ENCODE data around the gene DTHD1. TPM values are rescaled to one million over a fixed set of nuclear protein-coding genes. Genes with fewer than 3 reads are reported as not detected.

Gene DTHD1
- total RNA-seq, 4 donors from 2014 or later = 0.68 to 0.88 TPM; not detected in 2

DNA sequence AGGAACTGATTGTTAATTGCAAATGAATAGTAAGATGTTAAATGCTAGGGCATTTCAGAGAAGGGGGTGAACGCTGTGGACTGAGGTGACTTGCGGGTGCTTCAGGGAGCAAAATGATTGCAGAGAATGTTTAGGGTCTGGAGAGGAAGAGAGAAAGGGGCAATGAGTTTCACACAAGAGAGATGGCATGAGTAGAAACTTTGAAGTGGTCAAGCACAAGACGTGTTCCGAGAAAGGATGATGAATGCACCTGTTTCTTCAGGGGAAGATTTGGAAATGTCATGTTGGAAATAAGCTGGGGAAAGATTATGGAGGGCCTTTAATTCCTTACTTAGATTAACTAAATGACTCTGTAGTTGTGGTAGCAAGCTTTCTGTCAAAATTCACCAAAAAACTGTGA is 43.4 kb downstream of the DTHD1 start:
- TF ChIP-seq, protein P1, sequence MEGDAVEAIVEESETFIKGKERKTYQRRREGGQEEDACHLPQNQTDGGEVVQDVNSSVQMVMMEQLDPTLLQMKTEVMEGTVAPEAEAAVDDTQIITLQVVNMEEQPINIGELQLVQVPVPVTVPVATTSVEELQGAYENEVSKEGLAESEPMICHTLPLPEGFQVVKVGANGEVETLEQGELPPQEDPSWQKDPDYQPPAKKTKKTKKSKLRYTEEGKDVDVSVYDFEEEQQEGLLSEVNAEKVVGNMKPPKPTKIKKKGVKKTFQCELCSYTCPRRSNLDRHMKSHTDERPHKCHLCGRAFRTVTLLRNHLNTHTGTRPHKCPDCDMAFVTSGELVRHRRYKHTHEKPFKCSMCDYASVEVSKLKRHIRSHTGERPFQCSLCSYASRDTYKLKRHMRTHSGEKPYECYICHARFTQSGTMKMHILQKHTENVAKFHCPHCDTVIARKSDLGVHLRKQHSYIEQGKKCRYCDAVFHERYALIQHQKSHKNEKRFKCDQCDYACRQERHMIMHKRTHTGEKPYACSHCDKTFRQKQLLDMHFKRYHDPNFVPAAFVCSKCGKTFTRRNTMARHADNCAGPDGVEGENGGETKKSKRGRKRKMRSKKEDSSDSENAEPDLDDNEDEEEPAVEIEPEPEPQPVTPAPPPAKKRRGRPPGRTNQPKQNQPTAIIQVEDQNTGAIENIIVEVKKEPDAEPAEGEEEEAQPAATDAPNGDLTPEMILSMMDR (IDR thresholded peaks at IDR 0.05; ENCODE audit: low read depth) = no peak

DNA sequence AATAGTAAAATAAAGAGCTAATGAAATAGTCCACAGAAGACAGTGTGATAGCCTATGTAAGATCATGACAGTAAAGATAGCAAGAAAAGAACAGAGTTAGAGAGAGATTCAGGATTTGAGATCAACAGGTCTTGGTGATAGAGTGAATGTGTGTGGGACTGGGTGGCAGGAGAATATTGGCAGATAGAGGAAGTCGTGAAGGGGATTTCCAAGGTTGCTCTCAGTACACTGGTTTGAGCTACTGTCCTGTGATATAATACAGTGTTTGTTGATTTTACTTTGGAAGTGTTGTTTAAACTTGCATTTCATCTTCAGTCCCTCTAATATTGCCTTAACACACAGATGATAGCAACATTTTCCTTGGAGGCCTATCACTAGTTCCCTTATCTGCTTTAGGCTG is 44.1 kb downstream of the DTHD1 start:
- TF ChIP-seq, protein P1 (IDR thresholded peaks at IDR 0.05; ENCODE audit: low read depth) = no peak

DNA sequence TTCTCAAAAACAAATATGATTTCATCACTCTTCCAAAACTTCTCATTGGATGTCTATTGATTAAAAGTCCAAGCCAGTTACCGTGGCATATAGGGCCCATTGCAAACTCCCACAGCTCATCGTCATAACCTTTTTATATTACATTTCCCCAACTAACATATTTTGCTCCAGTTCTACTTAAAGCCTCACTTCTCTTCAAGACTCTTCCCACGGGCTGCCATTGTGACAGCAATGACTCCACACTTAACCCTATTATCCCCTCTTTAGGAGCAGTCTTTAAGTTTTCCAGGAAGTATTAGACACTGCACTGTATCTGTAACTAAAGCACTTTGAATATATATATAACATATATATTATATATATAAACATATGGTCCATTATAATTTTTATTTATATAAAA is 44.5 kb downstream of the DTHD1 start:
- TF ChIP-seq, protein P1 (IDR thresholded peaks at IDR 0.05; ENCODE audit: low read depth) = no peak

DNA sequence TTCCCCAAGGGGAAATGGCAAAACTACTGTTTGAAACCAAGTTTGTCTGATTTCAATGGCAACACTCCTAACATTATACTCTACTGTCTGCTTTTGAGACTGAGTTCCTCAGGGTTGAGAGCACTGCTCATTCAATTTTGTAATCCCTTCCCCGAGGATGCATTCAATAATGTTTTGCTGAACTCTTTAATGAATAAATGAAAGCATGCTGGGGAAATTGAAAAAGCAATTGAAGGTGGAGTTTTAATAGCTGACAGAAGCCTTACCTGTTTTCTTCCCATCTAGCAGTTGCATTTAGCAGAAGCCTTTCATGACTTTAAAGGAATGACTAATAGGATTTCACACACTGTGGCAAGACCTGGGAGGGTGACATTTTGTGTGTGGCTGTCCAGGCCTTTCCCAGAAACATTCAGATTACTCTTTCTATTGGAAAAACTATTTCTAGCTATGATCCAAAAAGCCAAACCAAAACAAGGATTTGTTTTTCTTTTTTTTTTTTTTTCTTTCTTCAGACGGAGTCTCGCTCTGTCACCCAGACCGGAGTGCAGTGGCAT is 45.1 kb downstream of the DTHD1 start:
- TF ChIP-seq, protein P1 (IDR thresholded peaks at IDR 0.05; ENCODE audit: low read depth) = no peak

DNA sequence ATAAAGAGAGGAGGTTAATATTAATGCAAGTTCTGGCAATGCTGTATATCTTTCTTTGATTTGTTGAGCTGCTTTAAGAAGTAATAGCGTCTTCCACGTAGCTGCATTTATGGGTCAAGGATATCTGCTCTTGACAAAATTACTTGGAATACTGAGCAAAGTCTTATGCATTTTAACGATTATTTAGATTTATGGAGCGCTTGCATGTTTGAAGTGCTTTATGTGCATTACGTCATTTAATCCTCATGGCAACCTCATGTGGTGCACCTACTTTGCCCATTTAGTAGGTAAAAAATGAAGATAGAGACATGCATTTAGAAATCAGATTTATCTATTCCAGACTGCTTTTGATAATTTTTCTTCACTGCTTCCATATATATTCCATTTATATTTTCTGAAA is 46.0 kb downstream of the DTHD1 start:
- TF ChIP-seq, protein P1 (IDR thresholded peaks at IDR 0.05; ENCODE audit: low read depth) = no peak

DNA sequence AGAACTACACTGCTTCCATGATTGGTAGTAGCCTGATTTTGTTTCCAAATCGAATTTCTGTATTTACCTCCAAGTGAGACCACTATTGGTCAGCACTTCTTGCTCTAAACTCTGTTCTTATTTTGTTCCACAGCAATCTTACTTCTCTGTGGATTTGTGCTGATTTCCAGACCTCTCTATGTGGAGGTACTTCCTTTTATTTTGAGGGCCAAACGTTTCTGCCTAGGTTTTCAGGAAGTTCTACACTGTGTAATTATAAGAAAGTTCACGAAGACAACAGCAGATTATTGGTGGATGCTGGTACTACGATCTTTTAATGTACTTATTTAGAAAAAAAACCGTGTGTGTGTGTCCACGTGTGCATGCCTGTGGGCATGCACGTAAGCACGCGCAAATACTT is 46.7 kb downstream of the DTHD1 start:
- TF ChIP-seq, protein P1 (IDR thresholded peaks at IDR 0.05; ENCODE audit: low read depth) = no peak

DNA sequence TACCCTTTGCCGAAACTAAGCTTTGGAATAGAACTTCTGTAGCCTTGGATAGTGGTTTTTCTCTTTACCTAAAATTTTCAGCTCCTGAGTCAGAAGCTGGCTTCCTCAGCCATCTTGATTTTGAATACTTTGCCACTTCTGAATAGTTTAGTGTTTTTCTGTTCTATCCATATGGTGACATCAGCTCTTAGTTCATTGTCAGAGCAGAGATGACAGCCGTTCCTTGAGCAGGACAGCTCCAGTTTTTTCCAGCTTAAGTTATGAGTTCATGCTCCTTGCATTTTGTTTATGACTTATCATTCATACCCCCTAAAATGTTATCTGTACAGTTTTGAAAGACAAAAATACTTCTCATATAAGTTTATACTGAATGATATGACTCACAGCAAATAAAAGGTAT is 47.8 kb downstream of the DTHD1 start:
- TF ChIP-seq, protein P1 (IDR thresholded peaks at IDR 0.05; ENCODE audit: low read depth) = no peak
